OCI-LY3 (cell line): ENCODE measurements around the gene LETMD1.

Experiments
- H2AFZ ChIP-seq: fragments of 200-600, 300-600 bp; shearing (Covaris generic); 2 replicates; pipeline ENCODE4 v1.6.0; 2014; ENCODE audit warnings: antibody characterized with exemption, low read depth, low read length
- H3K27ac ChIP-seq: fragments of 200-600, 300-600 bp; sonication (generic); 2 replicates; pipeline ENCODE4 v1.5.1; 2014; ENCODE audit warnings: mild to moderate bottlenecking, low read length, moderate library complexity, mixed read lengths
- H3K27me3 ChIP-seq: fragments of 200-600, 300-600 bp; sonication (generic); 2 replicates; pipeline ENCODE4 v1.6.1; 2014; ENCODE audit warnings: low read depth, low read length, mixed read lengths
- H3K36me3 ChIP-seq: fragments of 200-600, 300-600 bp; sonication (generic); replicated peaks from 2 replicates; pipeline ENCODE3; 2014; ENCODE audit warnings: low read depth, low read length, mixed read lengths
- H3K4me1 ChIP-seq: fragments of 300-600, 200-600 bp; sonication (generic); 2 replicates; pipeline ENCODE4 v1.6.1; 2014; ENCODE audit warnings: low read length, mixed read lengths
- H3K4me2 ChIP-seq: fragments of 200-600, 300-600 bp; sonication (generic); 2 replicates; pipeline ENCODE4 v1.6.1; 2014; ENCODE audit warnings: low read length, mixed read lengths
- H3K4me3 ChIP-seq: fragments of 300-600, 200-600 bp; sonication (generic); 2 replicates; pipeline ENCODE4 v1.5.1; 2014; ENCODE audit warnings: antibody characterized with exemption, mild to moderate bottlenecking, low read length, moderate library complexity
- H3K79me2 ChIP-seq: fragments of 300-600, 200-600 bp; shearing (Covaris generic); 2 replicates; pipeline ENCODE4 v1.6.1; 2014; ENCODE audit warnings: mild to moderate bottlenecking, low read length, mixed read lengths
- H3K9ac ChIP-seq: fragments of 300-600, 200-600 bp; shearing (Covaris generic); 2 replicates; pipeline ENCODE4 v1.6.0; 2014; ENCODE audit warnings: mild to moderate bottlenecking, low read length, moderate library complexity
- H3K9me3 ChIP-seq: fragments of 200-600, 300-600 bp; shearing (Covaris generic); 2 replicates; pipeline ENCODE4 v1.6.1; 2014; ENCODE audit warnings: low read length, mixed read lengths; ENCODE audit not compliant: insufficient read depth
- H4K20me1 ChIP-seq: fragments of 200-600, 300-600 bp; sonication (generic); 2 replicates; pipeline ENCODE4 v1.6.1; 2016; ENCODE audit warnings: low read length, mixed read lengths; ENCODE audit not compliant: insufficient read depth
- CTCF ChIP-seq: fragments of 200-600, 300-600 bp; sonication (generic); IDR thresholded peaks from 2 replicates; pipeline ENCODE4 v1.5.1; 2014; ENCODE audit warnings: antibody characterized with exemption, low read length, low read depth
- EZH2phosphoT487 ChIP-seq: fragments of 200-600 bp; shearing (Covaris generic); IDR thresholded peaks from 2 replicates; pipeline ENCODE4 v1.6.1; 2018; ENCODE audit warnings: antibody characterized with exemption, mixed run types, low read depth

LETMD1 gene

DNA sequence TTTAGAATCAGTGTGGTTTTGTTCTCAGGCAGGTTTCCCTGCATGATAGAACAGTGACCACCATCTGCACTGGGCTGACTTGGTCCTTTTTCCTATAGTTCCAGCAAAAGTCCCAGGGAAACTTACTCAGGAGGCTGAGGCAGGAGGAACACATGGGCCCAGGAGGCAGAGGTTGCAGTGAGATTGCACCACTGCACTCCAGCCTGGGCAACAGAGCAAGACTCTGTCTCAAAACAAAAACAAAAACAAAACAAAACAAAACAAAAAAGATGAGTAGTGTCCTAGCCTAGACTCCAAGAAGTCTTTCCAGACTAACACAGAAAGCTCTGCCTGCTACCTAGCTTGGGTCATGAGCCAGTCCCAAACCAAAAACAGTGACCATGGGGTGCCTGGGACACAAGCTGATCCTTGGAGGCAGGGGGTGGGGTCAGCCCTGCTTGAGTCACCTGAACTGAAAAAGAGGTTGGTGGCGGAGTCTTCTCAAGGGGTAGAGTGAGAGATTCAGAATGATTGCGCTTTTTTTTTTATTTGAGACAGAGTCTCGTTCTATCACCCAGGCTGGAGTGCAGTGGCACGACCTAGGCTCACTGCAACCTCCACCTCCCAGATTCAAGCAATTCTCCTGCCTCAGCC is 14.6 kb upstream of the LETMD1 start:
- Histone ChIP-seq H3K4me1 (peaks cover 2% of the 10 kb centered on the region; the same call in 1 of the 2 replicates), H3K4me2 (no peak overlapping the region), H3K27ac (no peak overlapping the region), H3K4me3 (no peak overlapping the region), H3K27me3 (peaks cover 3% of the 10 kb centered on the region; the same call in 1 of the 2 replicates), H2AFZ (no peak overlapping the region), H3K9ac (no peak overlapping the region), H4K20me1 (no peaks in the 10 kb centered on the region), H3K79me2 (no peaks in the 10 kb centered on the region), H3K9me3 (no peaks in the 10 kb centered on the region), H3K36me3 (no peaks in the 10 kb centered on the region)
- no peak for TF ChIP-seq CTCF
- no peak for TF ChIP-seq EZH2phosphoT487

GRCh38 chr12:51036279-51036678 is 11.8 kb upstream of the LETMD1 start:
- H2AFZ ChIP-seq = no peak overlapping the region
- H3K4me2 ChIP-seq = no peak overlapping the region
- no peaks in the 10 kb centered on the region for H3K27me3 ChIP-seq
- H3K9me3 ChIP-seq = no peaks in the 10 kb centered on the region
- H3K4me1 ChIP-seq = no peaks in the 10 kb centered on the region
- H3K79me2 ChIP-seq = no peaks in the 10 kb centered on the region
- H3K4me3 ChIP-seq = no peak overlapping the region
- no peaks in the 10 kb centered on the region for H3K36me3 ChIP-seq
- no peaks in the 10 kb centered on the region for H4K20me1 ChIP-seq
- H3K9ac ChIP-seq = no peak overlapping the region
- H3K27ac ChIP-seq = no peak overlapping the region
- no peak for TF ChIP-seq EZH2phosphoT487
- TF ChIP-seq CTCF = no peak

GRCh38 chr12:51048661-51049251 is 629 bp downstream of the LETMD1 start:
- no peaks in the 10 kb centered on the region for H3K9me3 ChIP-seq

More at GRCh38 chr12:51048661-51049251, 629 bp downstream of the LETMD1 start:
- Histone ChIP-seq H4K20me1 (no peaks in the 10 kb centered on the region), H3K9ac (peak overlapping the region; percentile 81), H2AFZ (peak overlapping the region; percentile 40; the same call in 1 of the 2 replicates), H3K4me2 (peak overlapping the region; percentile 94), H3K36me3 (peaks cover 12% of the 10 kb centered on the region), H3K4me3 (peak overlapping the region; percentile 82), H3K4me1 (peaks cover 9% of the 10 kb centered on the region), H3K27ac (peak overlapping the region; percentile 38), H3K79me2 (peaks cover 26% of the 10 kb centered on the region), H3K27me3 (no peaks in the 10 kb centered on the region)
- TF ChIP-seq CTCF (no peak), EZH2phosphoT487 (no peak)
